Measurements from ENCODE around the gene PGF.

- TF ChIP-seq CTCF (IDR thresholded peaks at IDR 0.05) (no peak), POLR2A (IDR thresholded peaks at IDR 0.05) (no peak)
Observed at GRCh38 chr14:74977901-74978385, 22.5 kb upstream of the PGF start.

Measured in esophagus squamous epithelium (tissue), 4 donors.